Activated CD8-positive, alpha-beta memory T cell treated with anti-CD3 and anti-CD28 coated beads, Interleukin-2, amount 50 U/mL, for 24 hours (primary cell): ENCODE data around the gene MTSS2.

Experiments used
- DNase-seq: peaks from one replicate; pipeline ENCODE4 v3.0.0-alpha.2; 2020; ENCODE audit errors: extremely low read depth

MTSS2 gene

DNA sequence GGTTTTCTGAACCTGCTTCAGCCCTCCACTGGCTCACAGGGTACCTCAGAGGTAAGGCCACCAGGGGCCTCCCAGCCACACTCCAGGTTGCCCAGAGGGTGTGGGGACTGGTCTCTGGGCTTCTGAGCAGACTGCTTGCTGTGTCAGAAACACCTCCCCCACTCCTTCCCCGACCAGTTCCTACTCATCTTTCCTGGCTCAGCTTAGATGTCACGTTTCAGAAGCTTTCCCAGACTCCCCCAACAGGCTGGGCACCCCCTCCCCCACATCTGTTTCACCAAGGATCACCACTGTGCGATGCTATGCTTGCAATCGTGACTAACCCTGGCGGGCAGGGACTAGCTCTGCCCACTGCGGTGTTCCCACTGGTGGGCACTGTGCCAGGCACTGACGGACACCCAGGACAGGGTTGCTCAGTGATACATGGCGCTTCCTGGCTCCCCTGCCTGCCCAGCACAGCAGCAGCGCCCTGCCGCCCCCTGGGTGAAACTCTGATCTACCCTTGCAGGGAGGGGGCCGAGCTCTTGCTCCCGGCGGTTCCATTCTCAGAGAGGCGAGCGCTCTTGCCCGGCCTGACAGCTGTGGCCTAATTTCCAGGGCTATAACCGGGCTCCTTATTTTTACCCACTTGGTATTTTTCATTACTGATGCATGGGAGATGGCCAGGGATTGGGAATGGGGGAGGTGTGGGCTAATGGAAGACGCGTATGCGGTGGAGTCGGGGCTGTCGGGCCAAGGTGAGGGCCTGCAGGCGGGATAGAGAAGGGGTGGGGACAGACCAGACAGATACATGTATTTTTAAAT lies 29.4 kb upstream of the MTSS2 start:
- no peak for DNase-seq

DNA sequence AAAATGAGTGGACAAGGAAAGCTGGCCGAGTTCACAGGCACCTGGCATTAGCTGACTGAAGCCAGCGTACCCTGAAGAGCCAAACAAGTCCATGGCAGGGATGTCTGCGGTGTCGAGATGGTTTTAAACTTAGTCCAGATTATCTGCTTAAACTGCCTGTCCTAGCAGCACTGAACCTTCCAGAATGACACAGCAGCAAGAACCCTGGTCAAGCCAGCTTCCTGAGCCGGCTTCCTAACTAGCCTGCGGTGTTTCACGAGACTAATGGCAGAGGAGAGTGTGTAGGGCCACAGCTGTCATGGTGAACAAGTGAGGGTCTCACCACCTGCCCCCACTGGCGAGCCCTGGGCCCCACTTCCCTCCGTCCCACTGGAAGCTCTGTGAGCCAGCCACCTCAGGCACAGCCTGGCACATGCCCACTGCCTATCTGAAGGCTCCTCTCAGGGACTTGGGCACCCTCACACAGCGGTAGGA lies 28.8 kb upstream of the MTSS2 start:
- no peak for DNase-seq

DNA sequence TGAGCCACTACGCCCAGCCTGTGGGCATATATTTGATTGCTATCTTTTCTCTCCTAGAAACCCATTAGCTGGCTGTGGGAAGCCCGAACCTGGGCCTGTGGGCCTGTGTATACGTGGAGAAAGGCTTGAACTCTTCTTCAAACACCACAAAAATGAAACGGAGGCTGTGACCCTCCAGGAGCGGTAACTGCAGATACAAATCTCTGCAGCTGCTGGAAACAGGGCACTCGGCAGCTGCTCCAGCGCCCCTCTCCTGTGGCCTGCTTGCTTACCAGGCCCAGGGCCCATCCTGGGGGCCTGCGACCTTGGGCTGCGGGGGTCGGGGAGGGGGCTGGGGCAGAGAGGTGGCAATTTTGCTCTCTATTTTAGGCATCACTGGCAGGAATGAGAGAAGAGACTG lies 28.0 kb upstream of the MTSS2 start:
- no peak for DNase-seq

DNA sequence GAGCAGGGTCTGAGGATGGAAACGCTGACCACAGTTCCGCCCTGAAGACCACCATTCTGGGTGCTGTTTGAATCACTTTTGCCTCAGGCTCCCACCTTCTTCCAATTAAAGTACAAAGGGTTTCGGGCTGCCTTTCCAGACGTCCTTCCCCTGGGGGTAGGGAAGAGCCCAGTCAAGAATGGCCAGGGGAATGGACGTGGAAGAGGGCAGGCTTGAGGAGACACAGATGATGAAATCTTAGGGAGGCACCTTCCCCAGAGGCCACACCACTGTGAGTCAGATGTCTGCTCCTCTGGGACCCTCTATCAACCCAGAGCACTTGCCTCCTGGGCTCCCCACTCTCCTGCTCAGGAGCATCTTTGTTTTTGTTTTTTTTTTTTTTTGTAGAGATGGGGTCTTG lies 27.5 kb upstream of the MTSS2 start:
- no peak for DNase-seq

DNA sequence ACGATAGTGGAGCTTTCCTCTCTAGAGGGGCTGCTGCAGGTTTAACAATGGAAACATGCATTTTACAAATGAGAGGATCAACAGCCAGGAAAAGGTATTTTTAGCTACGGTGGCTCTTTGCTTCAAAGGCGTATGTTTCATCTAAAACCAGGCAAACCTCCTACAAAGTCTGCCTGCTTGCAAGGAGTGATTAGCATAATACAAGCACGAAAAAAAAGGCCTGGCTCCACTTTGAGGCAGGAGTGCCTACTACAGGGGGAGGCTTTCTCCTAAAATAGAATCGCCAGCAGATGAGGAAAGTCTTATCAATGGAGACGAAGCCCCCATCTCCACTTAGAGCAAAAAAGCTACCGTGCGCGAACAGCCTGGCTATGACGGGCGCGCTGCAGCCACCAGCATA lies 27.1 kb upstream of the MTSS2 start:
- DNase-seq, result no peak

DNA sequence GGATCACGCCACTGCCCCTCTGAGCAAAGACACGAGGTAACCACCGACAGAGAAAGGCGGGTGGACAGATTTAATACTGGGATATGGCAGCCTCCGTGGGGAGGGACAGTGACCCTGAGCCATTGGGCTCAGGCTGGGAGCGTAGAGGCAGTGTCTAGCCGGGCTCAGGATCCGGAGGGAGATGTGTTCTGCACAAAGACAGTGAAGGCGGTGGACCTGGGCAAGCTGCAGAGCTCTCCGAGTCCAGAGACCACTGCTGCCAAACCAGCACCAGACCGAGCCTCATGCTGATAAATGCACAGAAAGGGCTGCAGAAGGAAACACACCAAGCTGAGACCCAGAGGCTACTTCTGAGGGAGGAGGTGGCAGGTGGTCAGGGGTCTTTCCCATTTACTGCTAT lies 26.5 kb upstream of the MTSS2 start:
- no peak for DNase-seq

DNA sequence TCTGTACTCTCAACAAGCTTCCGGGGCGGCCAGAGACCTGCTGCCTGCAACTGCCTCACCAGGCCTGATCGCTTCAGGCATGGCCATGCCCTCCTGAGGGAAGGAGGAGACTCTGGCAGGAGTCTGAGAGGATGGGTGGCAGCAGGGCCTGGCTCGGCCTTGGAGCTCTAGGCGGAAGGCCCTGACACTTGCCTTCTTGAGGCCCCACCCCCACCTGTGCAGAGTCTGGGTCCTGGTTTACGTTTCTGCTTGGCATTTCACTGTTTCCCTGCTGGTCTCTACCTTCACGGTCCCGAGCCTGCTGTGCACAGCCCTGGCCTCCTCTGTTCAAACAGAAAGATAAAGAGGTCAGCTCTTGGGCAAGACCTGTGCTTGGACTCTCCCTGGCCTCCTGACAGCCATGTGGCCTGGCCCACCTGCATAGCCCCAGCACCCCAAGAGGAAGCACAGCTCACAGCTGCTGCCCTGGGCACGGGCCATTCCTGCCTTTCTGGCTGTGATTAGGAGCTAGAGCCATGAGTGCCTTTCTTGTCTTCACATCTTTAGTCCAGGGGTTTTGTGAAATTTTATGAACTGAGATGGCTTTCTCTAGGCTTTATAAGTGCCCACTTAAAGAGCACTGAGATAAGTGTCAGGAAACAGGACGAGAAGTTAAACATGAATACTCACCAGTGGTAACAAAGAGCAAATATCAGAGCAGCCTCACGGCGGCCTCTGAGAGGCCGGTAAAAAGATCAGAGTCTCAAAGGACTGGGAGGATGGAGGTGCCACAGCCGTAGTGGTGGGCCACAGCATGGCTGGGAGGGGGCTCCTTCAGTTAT lies 25.6 kb upstream of the MTSS2 start:
- no peak for DNase-seq

DNA sequence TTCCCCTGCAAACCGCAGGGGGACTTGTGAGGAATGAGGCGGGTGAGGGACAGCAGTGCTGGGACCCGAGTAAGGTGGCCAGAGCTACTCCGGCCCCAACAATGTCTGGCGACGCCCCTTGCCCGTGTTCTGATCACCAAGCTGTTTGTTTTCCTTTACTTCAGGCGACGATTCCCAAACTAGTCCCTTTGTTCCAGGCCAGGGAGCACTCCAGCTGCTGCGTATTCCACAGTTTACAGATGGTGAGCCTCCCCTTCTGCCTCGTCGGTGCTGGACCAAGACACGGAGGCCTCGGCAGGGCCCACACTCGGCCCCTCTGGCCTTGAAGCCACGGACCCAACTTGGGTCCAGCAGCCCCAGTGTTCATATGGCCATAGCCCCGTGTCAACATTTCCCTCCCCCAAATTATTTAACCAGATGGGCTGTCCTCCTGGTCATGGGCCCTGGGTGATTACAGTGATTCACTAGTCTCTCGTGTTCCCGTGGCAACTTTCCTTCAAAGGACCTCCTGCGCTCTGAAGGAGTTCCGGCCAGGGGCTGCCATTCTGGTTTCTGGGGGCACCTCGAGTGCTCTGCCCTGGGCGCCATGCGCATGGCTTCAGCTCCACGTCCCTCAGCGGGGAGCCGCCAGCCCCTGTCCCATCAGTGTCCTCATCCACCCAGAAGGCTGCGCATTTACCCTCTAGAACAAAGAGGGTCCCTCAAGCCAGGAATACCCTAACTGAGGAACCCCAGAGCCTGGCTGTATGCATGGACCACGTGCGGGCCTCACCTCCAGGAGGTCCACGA lies 24.8 kb upstream of the MTSS2 start:
- DNase-seq, result no peak

DNA sequence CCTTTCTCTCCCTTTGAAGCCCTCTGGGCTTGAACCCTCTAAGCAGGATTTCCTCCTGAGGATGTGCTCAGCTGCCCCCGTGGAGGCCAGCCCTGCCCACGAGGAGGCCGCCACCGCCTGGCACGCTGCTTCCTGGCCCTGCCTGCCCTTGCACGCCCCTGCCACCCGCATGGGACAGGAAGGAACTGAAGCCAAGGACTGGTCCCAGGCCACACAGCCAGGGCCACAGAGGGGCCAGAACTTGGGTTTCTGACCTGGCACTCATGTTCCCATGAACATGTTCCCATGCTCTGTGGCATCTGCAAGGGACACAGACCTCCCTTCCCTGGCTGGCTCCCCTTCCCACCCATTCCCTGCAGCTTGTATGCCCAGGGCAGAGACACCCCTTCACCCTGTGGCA lies 24.1 kb upstream of the MTSS2 start:
- no peak for DNase-seq

DNA sequence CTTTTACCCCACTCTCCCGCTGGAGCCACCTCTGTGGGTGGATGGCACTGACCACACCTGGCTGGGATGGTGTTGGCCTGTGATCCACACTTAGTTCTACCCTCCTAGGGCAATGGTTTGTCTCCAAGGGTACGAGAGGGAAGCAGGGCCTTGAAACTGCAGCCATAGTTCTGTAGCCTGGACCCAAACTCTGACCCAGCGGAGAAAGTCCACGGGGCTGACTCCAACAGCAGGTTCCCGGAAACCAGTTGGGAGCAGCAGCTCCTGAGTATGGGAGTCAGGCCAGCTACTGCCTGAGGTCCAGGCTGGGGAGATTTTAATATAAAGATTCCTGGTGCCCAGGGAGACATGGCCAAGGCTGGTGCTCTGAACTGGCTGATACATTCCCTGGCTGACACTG lies 23.6 kb upstream of the MTSS2 start:
- no peak for DNase-seq

DNA sequence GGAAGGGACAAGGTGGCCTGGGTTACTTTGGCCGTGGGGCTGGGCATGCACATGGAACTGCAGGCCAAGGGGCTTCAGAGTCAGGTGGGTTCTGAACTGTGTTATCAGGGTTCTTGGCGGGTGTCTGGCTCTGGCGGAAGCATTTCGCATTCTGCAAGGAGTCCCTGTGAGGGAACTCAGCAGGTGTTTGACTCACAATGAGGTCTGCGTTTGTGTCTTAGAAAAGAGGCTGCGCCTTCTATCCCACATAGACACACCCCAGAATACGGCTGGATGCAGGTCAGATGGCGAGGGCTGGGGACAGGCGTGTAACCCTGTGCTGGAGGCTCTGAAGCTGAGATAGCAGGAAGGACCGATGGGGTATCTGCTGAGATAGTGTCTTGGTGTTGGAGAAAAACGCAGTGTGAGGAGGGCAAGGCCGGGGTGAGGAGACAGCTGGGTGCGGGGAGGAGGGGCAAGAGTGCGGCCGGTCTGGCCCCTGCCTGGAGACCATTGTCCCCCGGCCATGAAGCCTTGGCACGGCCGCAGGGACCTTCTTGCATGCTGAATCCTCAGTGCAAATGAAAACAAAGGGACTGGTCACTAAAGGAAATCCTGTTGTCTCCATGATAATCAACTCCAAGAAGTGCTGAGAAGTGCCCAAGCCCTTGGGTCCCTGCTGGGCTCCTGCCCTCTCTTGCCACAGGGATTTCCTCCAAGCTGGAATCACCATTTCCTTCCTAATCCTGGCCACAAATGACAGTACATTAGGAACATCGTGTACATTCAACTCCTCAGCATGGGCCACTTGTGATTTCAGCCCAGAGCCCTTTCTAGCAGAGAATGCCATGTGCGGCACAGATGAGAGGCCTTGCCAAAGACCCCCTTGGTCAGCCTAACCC lies 22.8 kb upstream of the MTSS2 start:
- DNase-seq, result no peak

DNA sequence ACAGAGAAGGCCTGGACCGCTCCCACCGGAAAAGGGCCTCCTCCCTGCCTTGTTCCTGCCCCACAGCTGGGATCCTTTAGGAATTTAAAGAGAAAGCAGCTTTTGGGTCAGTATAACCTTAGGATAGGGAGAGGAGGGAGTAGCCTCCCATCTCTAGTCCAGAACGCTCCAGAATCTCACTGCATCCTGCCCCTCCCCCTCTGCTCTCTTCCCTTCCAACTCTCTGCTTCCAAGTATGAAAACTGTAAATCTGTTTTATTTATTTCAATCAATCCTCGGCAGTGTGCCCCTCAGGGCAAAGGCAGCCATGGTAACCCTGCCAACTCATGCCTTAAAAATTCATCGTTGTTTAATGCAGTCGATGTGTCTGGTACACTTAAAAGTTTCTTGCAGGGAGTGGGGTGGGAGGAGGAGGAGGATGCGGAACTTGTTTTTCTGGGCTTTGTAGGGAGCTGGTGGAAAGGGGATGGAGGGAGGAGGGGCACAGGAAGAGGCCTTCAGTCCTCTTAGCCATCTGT lies 21.2 kb upstream of the MTSS2 start:
- no peak for DNase-seq

DNA sequence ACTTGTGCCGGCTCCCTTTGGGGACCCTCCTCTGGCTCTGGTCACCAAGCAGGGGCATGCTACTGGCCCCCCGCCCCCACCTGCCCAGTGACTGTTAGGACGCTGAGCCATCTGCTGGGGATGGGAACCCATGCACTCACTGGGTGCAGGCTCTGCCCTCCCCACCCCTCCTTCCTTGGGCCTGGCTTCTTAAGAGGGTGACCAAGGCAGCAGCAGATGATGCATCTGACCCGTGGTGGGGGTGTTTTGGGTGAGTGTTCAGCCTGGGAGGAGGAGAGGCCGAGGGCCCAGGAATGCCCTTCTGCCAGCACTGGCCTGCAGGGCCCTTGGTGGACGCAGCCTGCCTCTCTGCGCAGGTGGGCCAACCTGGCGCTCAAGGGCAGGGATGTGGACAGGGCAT lies 19.2 kb upstream of the MTSS2 start:
- DNase-seq, result no peak

DNA sequence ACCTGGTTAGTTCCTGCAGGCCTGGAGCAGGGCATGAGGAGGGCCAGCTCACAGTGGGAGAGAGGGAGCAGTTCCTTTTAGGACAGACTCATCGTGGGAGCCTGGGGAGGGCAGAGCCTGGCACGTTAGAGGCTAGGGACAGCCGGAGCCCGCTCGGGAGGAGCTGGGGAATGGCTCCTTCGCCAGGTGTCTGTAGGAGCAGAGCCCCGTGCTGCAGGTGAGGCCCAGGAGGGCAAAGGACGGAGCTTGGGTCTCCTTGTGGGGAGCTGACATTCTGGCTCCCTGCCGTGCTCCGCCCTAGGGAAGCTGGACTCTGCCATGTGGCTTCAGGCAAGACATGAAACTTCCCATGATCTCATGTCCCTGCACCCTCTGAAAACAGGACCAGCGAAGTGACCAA lies 18.7 kb upstream of the MTSS2 start:
- no peak for DNase-seq

DNA sequence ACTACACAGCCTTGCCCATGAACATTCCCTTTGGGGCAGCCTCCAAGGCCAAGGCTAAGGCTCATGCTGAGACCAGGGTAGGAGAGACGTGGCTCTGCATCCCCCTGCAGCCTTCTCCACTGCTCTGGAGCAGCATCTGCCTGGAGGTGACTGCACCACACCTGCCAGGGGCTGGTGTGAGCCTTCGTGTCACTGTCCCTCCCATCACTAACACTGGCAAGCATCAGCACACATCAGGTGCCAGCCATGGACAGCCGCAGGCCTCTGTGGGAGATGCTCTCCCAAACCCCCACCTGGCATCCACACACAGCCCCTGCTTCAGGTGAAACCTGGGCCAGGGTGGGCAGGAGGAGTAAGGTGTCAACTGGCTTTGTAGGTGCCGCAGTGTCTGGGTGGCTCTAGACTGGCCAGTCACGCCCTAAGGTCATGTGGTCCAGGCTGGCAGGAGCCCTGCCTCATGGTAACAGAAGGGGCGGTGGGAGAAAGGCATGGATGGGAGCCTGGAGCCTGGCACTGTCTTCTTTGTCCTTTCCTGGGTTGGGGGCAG lies 18.1 kb upstream of the MTSS2 start:
- DNase-seq, result no peak

DNA sequence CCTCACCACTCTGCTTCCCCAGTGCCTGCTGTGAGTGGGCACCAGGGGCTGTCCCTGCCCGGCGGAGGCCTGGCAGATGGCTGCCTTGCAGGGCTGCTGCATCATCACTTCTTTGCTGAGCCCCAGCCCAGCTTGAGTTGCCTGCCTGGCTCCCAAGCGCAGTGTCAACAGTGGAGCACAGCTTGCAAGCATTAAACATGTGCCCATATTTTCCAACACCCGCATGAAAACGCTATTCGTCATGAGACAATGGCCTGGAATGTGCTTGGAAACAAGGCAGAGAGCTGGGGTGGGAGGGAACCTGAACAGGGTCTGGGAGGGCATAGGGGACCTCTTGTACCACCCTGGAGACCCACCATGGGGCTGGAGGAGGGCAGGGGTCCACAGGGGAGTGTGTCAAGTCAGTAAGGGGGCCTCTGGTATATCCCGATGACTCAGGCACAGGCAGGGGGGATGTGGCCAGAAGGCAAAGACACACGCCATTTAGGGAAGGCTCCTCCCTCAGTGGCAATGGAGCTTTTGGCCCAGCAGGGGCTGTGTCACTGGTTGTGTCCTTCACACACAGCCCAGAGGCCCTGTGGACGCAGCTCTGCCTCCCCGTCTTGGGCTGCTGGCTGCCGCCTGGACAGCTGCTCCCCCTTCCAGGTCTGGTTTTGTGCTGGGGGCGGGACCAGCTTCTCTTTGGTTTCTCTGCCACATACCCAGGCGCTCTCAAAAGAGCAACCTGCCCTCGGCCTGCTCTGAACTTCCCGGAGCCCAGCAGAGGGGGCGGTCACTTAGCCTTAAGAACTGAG lies 17.4 kb upstream of the MTSS2 start:
- no peak for DNase-seq

DNA sequence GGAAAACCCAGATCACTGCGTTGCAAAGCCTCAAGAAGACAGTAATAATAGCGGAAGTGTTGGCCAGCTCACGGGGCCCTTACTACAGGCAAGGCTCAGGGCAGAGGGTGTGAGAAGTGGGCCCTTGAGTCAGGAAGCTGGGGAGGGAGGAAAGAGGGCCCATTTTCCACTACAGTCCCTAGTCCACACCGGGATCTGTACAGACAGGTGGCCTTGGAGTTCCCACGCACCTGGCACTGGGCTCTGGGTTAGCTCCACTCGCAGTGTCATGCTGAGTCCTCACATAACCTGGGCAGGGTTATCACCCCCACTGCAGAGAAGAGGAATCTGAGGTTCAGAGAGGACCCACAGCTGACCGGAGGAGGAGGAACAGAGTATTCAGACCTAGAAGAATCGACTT lies 16.8 kb upstream of the MTSS2 start:
- DNase-seq, result no peak

DNA sequence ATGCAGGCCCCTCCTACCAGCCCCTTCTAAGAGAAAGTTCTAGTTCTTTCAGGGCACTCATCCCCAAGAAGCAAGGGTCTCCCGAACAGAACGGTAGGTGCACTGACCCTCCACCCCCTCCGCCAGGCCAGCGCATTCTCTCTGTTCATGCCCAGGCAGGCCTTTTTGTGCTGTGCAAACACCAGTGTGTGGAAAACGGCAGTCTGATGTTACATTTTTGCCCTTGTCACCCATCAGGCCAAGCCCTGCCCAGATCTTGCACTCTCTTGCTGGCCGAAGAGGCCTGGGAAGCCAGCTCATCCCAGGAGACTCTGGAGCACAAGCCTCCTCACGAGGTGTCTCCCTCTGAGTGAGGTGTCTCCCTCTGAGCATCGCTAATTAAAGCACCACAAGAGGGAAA lies 16.1 kb upstream of the MTSS2 start:
- DNase-seq, result no peak

DNA sequence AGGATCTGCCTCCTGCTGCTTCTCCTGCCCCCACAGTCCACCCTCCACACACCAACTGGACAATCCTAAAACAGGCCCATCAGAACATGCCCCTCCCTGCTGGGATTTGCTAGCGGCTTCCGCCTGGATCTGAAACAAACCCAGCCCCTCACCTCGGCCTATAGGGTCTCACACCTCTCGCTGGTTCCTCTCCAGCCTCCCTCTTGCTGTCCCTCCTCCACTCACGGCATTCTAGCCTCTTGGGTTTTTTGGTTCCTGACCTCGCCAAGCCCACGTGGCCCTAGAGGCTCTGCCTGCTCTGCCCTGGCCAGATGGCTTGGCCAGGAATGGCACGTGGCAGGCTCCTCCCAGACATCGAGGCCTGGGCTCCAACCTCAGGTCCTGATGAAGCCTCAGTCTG lies 15.7 kb upstream of the MTSS2 start:
- no peak for DNase-seq

DNA sequence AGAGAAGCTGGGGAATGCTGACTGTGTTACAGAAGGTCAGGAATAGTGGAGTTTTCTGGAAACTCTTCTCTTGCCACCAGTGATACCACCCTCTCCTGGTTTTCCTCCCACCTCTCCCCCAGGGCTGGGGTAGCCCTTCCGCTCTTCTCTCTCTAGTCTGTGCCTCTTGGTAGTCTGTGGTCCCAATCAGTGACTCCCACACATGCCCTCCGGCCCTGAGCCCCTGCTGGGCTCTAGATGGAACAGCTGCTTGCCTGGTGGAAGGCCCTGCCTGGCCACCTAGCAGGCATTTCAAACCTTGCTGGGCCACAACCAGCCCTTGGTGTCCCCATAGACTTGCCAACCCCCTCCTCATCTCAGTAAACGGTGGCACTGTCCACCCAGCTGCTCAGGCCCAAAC lies 15.2 kb upstream of the MTSS2 start:
- no peak for DNase-seq
